Astrocyte of the cerebellum (primary cell): ENCODE results near the gene CIAO3.

Source experiments
- DNase-seq: peaks from one replicate; pipeline ENCODE4 v3.0.0-alpha.2; 2011; ENCODE audit warnings: low read depth
- H3K4me3 ChIP-seq: 2 replicates; pipeline ENCODE4 v1.5.1; 2011; ENCODE audit warnings: mild to moderate bottlenecking, low read depth, low read length, moderate library complexity
- CTCF ChIP-seq: IDR thresholded peaks from 2 replicates; pipeline ENCODE4 v1.5.1; 2012; ENCODE audit warnings: low read length, low read depth, moderate library complexity, mild to moderate bottlenecking; ENCODE audit errors: missing control alignments
- in situ Hi-C: cut with HindIII; loops from 2 replicates; pipeline ENCODE4 v1.10.0; 2017; ENCODE audit warnings: low sequenced_read_pairs

CIAO3 gene

GRCh38 chr16:689175-689897, 51.5 kb downstream of the CIAO3 start:
- DNase-seq: no peak
- in situ Hi-C loops: no loop called here
- TF ChIP-seq CTCF: no peak
- peak overlapping the region; percentile 87 for H3K4me3 ChIP-seq

GRCh38 chr16:687499-687898, 53.3 kb downstream of the CIAO3 start:
- in situ Hi-C loops: no loop called here
- H3K4me3 ChIP-seq: no peak overlapping the region
- no peak for TF ChIP-seq CTCF
- DNase-seq: no peak

- in situ Hi-C loops: no loop called here
- TF ChIP-seq CTCF: no peak
- no peak overlapping the region for H3K4me3 ChIP-seq
- no peak for DNase-seq
Observed at GRCh38 chr16:686459-687260, 54.1 kb downstream of the CIAO3 start.

GRCh38 chr16:685967-686366, 54.8 kb downstream of the CIAO3 start:
- H3K4me3 ChIP-seq: no peak overlapping the region
- DNase-seq: no peak
- in situ Hi-C loops: no loop called here
- peak; percentile 47 for TF ChIP-seq CTCF

- in situ Hi-C loops: no loop called here
- TF ChIP-seq CTCF: no peak
- no peak for DNase-seq
- no peak overlapping the region for H3K4me3 ChIP-seq
Observed at GRCh38 chr16:684961-685696, 55.7 kb downstream of the CIAO3 start.

- DNase-seq: peak; percentile 78
- in situ Hi-C loops: no loop called here
- no peak for TF ChIP-seq CTCF
- peak within 1 kb of the TSS; percentile 55 for H3K4me3 ChIP-seq
Observed at GRCh38 chr16:684071-684794, 56.6 kb downstream of the CIAO3 start, which contains the start of gene JMJD8. Gene JMJD8 (minus strand): TSS chr16:684334. CDS start chr16:684319, 15 bp downstream.
